K562 (cell line): ENCODE results near the gene SERPINE1. TPM values are rescaled to one million over a fixed set of nuclear protein-coding genes. Genes with fewer than 3 reads are reported as not detected.

Source experiments
- DDX20 ChIP-seq: fragments of 450-650 bp; IDR thresholded peaks from 2 replicates; pipeline ENCODE4 v1.6.1; 2016; ENCODE audit warnings: missing genetic modification characterization, low read depth, mild to moderate bottlenecking, missing compliant biosample characterization, moderate library complexity
- ELF1 ChIP-seq: fragments of 200-800 bp; sonication (Bioruptor generic); IDR thresholded peaks from 2 replicates; pipeline ENCODE4 v1.6.1; 2016; ENCODE audit warnings: missing genetic modification characterization, missing compliant biosample characterization
- ETS2 ChIP-seq: IDR thresholded peaks from 2 replicates; pipeline ENCODE4 v1.6.1; 2016; ENCODE audit warnings: borderline replicate concordance, missing genetic modification characterization, mild to moderate bottlenecking, moderate library complexity, missing compliant biosample characterization; ENCODE audit not compliant: poor library complexity, severe bottlenecking
- ETV5 ChIP-seq: sonication (generic); formaldehyde crosslinking; IDR thresholded peaks from 2 replicates; pipeline ENCODE4 v1.4.0; 2020; ENCODE audit warnings: low read depth, mild to moderate bottlenecking, missing genetic modification reagents
- FOXK1 ChIP-seq: sonication (generic); formaldehyde crosslinking; IDR thresholded peaks from 2 replicates; pipeline ENCODE4 v1.8.0; 2022; ENCODE audit warnings: missing genetic modification reagents, mild to moderate bottlenecking, borderline replicate concordance
- GABPB1 ChIP-seq: sonication (generic); formaldehyde crosslinking; IDR thresholded peaks from 2 replicates; pipeline ENCODE4 v1.8.0; 2022; ENCODE audit warnings: mild to moderate bottlenecking, missing genetic modification reagents
- HNRNPUL1 ChIP-seq: fragments of 200-400 bp; formaldehyde crosslinking; IDR thresholded peaks from 2 replicates; pipeline ENCODE4 v1.6.1; 2017; ENCODE audit warnings: low read length
- MCM3 ChIP-seq: fragments of 450-650 bp; IDR thresholded peaks from 2 replicates; pipeline ENCODE4 v1.6.1; 2016
- NEUROD1 ChIP-seq: fragments of 150-350 bp; IDR thresholded peaks from 2 replicates; pipeline ENCODE4 v1.6.1; 2014; ENCODE audit warnings: borderline replicate concordance, low read length, low read depth; ENCODE audit not compliant: partially characterized antibody
- NFIC ChIP-seq: fragments of 450-650 bp; IDR thresholded peaks from 2 replicates; pipeline ENCODE4 v1.6.1; 2017; ENCODE audit warnings: mild to moderate bottlenecking, inconsistent platforms
- OTX1 ChIP-seq: fragments of 450-650 bp; formaldehyde crosslinking; IDR thresholded peaks from 2 replicates; pipeline ENCODE4 v1.4.0; 2022; ENCODE audit warnings: mild to moderate bottlenecking
- PHF8 ChIP-seq: fragments of 200-600 bp; sonication (generic); IDR thresholded peaks from 2 replicates; pipeline ENCODE4 v1.6.1; 2012; ENCODE audit warnings: mixed run types, mild to moderate bottlenecking, inconsistent platforms, low read length, moderate library complexity, borderline replicate concordance
- PURB ChIP-seq: sonication (generic); formaldehyde crosslinking; IDR thresholded peaks from 2 replicates; pipeline ENCODE4 v1.9.0; 2021; ENCODE audit warnings: low read depth, mild to moderate bottlenecking, missing genetic modification reagents
- STAT5A ChIP-seq: IDR thresholded peaks from 2 replicates; pipeline ENCODE4 v1.6.1; 2012; ENCODE audit warnings: low read length, inconsistent platforms, borderline replicate concordance
- U2AF1 ChIP-seq: fragments of 200-400 bp; formaldehyde crosslinking; optimal IDR thresholded peaks from 2 replicates; pipeline ENCODE3; 2017; ENCODE audit warnings: mild to moderate bottlenecking, low read depth, low read length, moderate library complexity
- ZC3H11A ChIP-seq: IDR thresholded peaks from 2 replicates; pipeline ENCODE4 v1.6.1; 2012; ENCODE audit warnings: low read depth, low read length, improper control_type of control experiment
- ZNF12 ChIP-seq: sonication (generic); formaldehyde crosslinking; IDR thresholded peaks from 2 replicates; pipeline ENCODE4 v1.4.0; 2020; ENCODE audit warnings: mild to moderate bottlenecking, missing genetic modification reagents
- ZNF239 ChIP-seq: fragments of 250-450 bp; sonication (Bioruptor Pico); IDR thresholded peaks from 2 replicates; pipeline ENCODE4 v1.4.0; 2020; ENCODE audit warnings: mild to moderate bottlenecking
- ZNF263 ChIP-seq: sonication (generic); formaldehyde crosslinking; IDR thresholded peaks from 2 replicates; pipeline ENCODE4 v1.8.0; 2022; ENCODE audit warnings: mild to moderate bottlenecking, missing genetic modification reagents, borderline replicate concordance
- ZNF668 ChIP-seq: fragments of 250-450 bp; sonication (Bioruptor Pico); IDR thresholded peaks from 2 replicates; pipeline ENCODE4 v1.8.0; 2022; ENCODE audit warnings: mild to moderate bottlenecking, inconsistent platforms
- polyA plus RNA-seq, 8 experiments: library from polyadenylated mRNA; depleted of rRNA in 4 of 8; stranded (reverse) in 5 of 8; unstranded in 3 of 8; fragments of >200 nt; fragmentation: Nextera tagmentation in 2 of 8; fragmentation: Illumina TruSeq in 1 of 8; extraction: Ambion mirVana in 2 of 8; extraction: Trizol in 1 of 8; gene quantifications; 2 replicates each; pipeline versions ENCODE4 v1.2.1 to v1.2.3, GENCODE V29; 2011 to 2014; ENCODE audit warnings: inconsistent platforms in 1 of 8, missing spikeins in 1 of 8
- total RNA-seq, 7 experiments: library from RNA; depleted of rRNA in 6 of 7; stranded (reverse); fragments of >200 nt in 6 of 7; fragmentation: Illumina TruSeq in 2 of 7; extraction: Trizol in 2 of 7; gene quantifications; 2 replicates each; pipeline versions ENCODE4 v1.2.1 to v1.2.3, GENCODE V29; 2011 to 2021; ENCODE audit warnings: low replicate concordance in 1 of 7
- TF ChIP-seq, protein P1 (sequence below): sonication (generic); formaldehyde crosslinking; IDR thresholded peaks from 2 replicates; pipeline ENCODE4 v1.8.0; 2022; ENCODE audit warnings: missing genetic modification reagents, mild to moderate bottlenecking, borderline replicate concordance
- TF ChIP-seq, protein P2 (sequence below): fragments of 450-650 bp; IDR thresholded peaks from one replicate; pipeline ENCODE4 v1.6.1; 2018; ENCODE audit warnings: mild to moderate bottlenecking, moderate library complexity; ENCODE audit not compliant: partially characterized antibody
- TF ChIP-seq, protein P3 (sequence below): fragments of 450-650 bp; IDR thresholded peaks from 2 replicates; pipeline ENCODE4 v1.6.1; 2016; ENCODE audit warnings: borderline replicate concordance

Gene SERPINE1
- total and polyA plus RNA-seq, 9 of the 15 experiments (the other 6 are each of a cell fraction or from before 2014, with no cell fraction given): 0.22 to 4.8 (median 0.91) TPM

DNA sequence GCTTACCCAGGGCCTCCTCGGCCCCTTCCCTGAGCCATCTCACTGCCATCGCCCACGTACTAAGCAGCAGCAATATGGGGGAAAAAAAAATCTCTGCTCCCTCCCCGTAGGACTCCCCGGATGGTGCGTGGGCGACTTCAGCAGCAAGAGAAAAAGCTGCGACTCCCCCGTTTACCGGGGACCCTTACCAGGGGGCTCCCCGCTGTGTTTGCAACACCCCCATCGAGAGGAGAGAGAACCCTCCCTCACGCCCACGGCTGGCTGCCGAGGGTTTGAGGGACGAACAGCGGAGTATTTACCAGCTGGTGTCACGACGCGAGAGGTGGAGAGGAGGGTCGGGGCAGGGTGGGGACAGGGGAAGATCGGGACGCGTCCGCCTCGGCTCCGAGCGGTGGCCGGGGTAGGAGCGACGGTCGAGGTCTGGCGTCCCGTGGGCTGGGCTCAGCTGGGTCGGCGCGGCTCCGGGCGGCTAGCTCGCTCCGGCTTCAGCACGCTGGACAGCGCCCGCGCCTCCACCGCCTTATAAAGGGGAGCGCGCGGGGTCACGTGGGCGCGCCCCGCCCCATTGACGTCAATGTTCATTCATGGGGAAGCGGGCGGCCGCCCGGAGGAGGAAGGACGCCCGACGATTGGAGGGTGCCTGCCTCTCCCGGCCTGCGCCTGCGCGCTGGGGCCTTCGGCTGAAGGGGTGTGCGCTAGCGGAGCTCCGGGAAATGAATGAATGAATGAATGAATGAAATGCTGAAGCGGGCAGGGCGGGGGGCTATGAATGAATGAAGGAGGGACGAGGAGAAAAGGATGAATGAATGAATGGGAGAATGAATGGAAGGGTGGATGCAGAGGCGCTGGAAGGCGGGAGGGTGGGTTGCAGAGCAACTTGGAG lies 38.4 kb downstream of the SERPINE1 start, which contains the start of gene VGF (continued):
- TF ChIP-seq, protein P1, sequence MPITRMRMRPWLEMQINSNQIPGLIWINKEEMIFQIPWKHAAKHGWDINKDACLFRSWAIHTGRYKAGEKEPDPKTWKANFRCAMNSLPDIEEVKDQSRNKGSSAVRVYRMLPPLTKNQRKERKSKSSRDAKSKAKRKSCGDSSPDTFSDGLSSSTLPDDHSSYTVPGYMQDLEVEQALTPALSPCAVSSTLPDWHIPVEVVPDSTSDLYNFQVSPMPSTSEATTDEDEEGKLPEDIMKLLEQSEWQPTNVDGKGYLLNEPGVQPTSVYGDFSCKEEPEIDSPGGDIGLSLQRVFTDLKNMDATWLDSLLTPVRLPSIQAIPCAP: peak; percentile 96
- TF ChIP-seq NFIC (no peak), ZNF12 (peak; percentile 58; the same call in 1 of the 2 replicates), ZNF239 (no peak), PHF8 (no peak), DDX20 (tag) (no peak), ETS2 (tag) (no peak), FOXK1 (peak; percentile 96; the same call in 1 of the 2 replicates), PURB (CRISPR knock-in tag) (no peak), ZC3H11A (0 out of 2 replicates have a peak, but pooled peaks have one; percentile 69), MCM3 (no peak), U2AF1 (peak; percentile 90), OTX1 (CRISPR knock-in tag) (no peak), ZNF263 (peak; percentile 88; the same call in 1 of the 2 replicates), ZNF668 (no peak), HNRNPUL1 (no peak), NEUROD1 (peak; percentile 9), STAT5A (no peak), ETV5 (peak; percentile 86), ELF1 (tag) (peak; percentile 53; the same call in 1 of the 2 replicates), GABPB1 (peak; percentile 90)
- TF ChIP-seq, protein P2, sequence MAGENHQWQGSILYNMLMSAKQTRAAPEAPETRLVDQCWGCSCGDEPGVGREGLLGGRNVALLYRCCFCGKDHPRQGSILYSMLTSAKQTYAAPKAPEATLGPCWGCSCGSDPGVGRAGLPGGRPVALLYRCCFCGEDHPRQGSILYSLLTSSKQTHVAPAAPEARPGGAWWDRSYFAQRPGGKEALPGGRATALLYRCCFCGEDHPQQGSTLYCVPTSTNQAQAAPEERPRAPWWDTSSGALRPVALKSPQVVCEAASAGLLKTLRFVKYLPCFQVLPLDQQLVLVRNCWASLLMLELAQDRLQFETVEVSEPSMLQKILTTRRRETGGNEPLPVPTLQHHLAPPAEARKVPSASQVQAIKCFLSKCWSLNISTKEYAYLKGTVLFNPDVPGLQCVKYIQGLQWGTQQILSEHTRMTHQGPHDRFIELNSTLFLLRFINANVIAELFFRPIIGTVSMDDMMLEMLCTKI: no peak
- TF ChIP-seq, protein P3, sequence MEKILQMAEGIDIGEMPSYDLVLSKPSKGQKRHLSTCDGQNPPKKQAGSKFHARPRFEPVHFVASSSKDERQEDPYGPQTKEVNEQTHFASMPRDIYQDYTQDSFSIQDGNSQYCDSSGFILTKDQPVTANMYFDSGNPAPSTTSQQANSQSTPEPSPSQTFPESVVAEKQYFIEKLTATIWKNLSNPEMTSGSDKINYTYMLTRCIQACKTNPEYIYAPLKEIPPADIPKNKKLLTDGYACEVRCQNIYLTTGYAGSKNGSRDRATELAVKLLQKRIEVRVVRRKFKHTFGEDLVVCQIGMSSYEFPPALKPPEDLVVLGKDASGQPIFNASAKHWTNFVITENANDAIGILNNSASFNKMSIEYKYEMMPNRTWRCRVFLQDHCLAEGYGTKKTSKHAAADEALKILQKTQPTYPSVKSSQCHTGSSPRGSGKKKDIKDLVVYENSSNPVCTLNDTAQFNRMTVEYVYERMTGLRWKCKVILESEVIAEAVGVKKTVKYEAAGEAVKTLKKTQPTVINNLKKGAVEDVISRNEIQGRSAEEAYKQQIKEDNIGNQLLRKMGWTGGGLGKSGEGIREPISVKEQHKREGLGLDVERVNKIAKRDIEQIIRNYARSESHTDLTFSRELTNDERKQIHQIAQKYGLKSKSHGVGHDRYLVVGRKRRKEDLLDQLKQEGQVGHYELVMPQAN: peak; percentile 46
